Measurements from ENCODE around the gene LINC01488. TPM values are rescaled to one million over a fixed set of nuclear protein-coding genes. Genes with fewer than 3 reads are reported as not detected.

Gene LINC01488
- total and polyA plus RNA-seq, 9 of the 15 experiments (the other 6 are each of a cell fraction or from before 2014, with no cell fraction given), result not detected

GRCh38 chr11:69443138-69443967 lies 38.1 kb upstream of the LINC01488 start (continued):
- TF ChIP-seq ZHX1 (conservative IDR thresholded peaks at IDR 0.05; ENCODE audit: low read length) (no peak), ZNF121 (CRISPR knock-in tag; conservative IDR thresholded peaks at IDR 0.05) (no peak), TBL1XR1 (IDR thresholded peaks at IDR 0.05; ENCODE audit: low read length in 2 of 2) (no peak), MAZ (CRISPR knock-in tag; conservative IDR thresholded peaks at IDR 0.05 in 1 of 2, IDR thresholded peaks at IDR 0.05 in 1 of 2) (peak; percentile 71 to 79), CAMTA2 (CRISPR knock-in tag; conservative IDR thresholded peaks at IDR 0.05) (no peak), FOXJ2 (tag; IDR thresholded peaks at IDR 0.05) (no peak), TAF15 (IDR thresholded peaks at IDR 0.05; ENCODE audit: low read depth, low read length) (no peak), TCFL5 (CRISPR knock-in tag; conservative IDR thresholded peaks at IDR 0.05) (no peak), ATF4 (CRISPR knock-in tag; IDR thresholded peaks at IDR 0.05) (no peak), ZNF76 (CRISPR knock-in tag; IDR thresholded peaks at IDR 0.05; ENCODE audit: borderline replicate concordance) (no peak), CEBPG (CRISPR knock-in tag; IDR thresholded peaks at IDR 0.05) (peak; percentile 20; the same call in 1 of the 2 replicates), CEBPG (tag; conservative IDR thresholded peaks at IDR 0.05 in 1 of 2, IDR thresholded peaks at IDR 0.05 in 1 of 2) (no peak), SMARCA5 (IDR thresholded peaks at IDR 0.05) (no peak), GABPA (tag; conservative IDR thresholded peaks at IDR 0.05; ENCODE audit: low read depth) (no peak; the same call in 1 of the 2 replicates), SMAD1 (IDR thresholded peaks at IDR 0.05; ENCODE audit: low read depth, low read length, partially characterized antibody) (peak; percentile 65), ZNF282 (CRISPR knock-in tag; IDR thresholded peaks at IDR 0.05) (no peak), CHD4 (IDR thresholded peaks at IDR 0.05; ENCODE audit: insufficient read depth, insufficient replicate concordance, low read depth, low read length, poor library complexity, severe bottlenecking) (no peak)
- TF ChIP-seq, protein P1, sequence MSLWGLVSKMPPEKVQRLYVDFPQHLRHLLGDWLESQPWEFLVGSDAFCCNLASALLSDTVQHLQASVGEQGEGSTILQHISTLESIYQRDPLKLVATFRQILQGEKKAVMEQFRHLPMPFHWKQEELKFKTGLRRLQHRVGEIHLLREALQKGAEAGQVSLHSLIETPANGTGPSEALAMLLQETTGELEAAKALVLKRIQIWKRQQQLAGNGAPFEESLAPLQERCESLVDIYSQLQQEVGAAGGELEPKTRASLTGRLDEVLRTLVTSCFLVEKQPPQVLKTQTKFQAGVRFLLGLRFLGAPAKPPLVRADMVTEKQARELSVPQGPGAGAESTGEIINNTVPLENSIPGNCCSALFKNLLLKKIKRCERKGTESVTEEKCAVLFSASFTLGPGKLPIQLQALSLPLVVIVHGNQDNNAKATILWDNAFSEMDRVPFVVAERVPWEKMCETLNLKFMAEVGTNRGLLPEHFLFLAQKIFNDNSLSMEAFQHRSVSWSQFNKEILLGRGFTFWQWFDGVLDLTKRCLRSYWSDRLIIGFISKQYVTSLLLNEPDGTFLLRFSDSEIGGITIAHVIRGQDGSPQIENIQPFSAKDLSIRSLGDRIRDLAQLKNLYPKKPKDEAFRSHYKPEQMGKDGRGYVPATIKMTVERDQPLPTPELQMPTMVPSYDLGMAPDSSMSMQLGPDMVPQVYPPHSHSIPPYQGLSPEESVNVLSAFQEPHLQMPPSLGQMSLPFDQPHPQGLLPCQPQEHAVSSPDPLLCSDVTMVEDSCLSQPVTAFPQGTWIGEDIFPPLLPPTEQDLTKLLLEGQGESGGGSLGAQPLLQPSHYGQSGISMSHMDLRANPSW (CRISPR knock-in tag; IDR thresholded peaks at IDR 0.05), result no peak
- TF ChIP-seq, protein P2, sequence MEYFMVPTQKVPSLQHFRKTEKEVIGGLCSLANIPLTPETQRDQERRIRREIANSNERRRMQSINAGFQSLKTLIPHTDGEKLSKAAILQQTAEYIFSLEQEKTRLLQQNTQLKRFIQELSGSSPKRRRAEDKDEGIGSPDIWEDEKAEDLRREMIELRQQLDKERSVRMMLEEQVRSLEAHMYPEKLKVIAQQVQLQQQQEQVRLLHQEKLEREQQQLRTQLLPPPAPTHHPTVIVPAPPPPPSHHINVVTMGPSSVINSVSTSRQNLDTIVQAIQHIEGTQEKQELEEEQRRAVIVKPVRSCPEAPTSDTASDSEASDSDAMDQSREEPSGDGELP (CRISPR knock-in tag; IDR thresholded peaks at IDR 0.05; ENCODE audit: borderline replicate concordance), result peak; percentile 95

Data from K562 (cell line).